HepG2 (cell line): Measurements from ENCODE around the gene NRG3.

Source experiments
- ARID3A ChIP-seq: IDR thresholded peaks from 2 replicates; pipeline ENCODE4 v1.6.1; 2012; ENCODE audit warnings: low read depth, low read length, improper control_type of control experiment
- CERS6 ChIP-seq: sonication (generic); formaldehyde crosslinking; IDR thresholded peaks from 2 replicates; pipeline ENCODE4 v1.5.0; 2020; ENCODE audit warnings: missing genetic modification reagents
- MAX ChIP-seq: IDR thresholded peaks from 2 replicates; pipeline ENCODE4 v1.6.1; 2012; ENCODE audit warnings: inconsistent platforms
- NFYB ChIP-seq: sonication (generic); formaldehyde crosslinking; IDR thresholded peaks from 2 replicates; pipeline ENCODE4 v1.4.0; 2020; ENCODE audit warnings: missing genetic modification reagents
- PAF1 ChIP-seq: IDR thresholded peaks from 2 replicates; pipeline ENCODE4 v1.6.1; 2016; ENCODE audit warnings: missing genetic modification reagents, missing compliant biosample characterization
- POLR2A ChIP-seq, 2 experiments: IDR thresholded peaks; 2 replicates each; pipeline ENCODE4 v1.6.1; 2011; ENCODE audit warnings: low read depth in 2 of 2, low read length in 2 of 2, mild to moderate bottlenecking in 1 of 2, moderate library complexity in 1 of 2; ENCODE audit not compliant: insufficient read depth in 1 of 2
- ZNF101 ChIP-seq: sonication (generic); formaldehyde crosslinking; IDR thresholded peaks from 2 replicates; pipeline ENCODE4 v1.4.0; 2020; ENCODE audit warnings: mild to moderate bottlenecking, low read depth, missing genetic modification reagents, borderline replicate concordance
- ZNF274 ChIP-seq: sonication (generic); formaldehyde crosslinking; IDR thresholded peaks from 2 replicates; pipeline ENCODE4 v1.5.1; 2020; ENCODE audit warnings: mild to moderate bottlenecking, missing genetic modification reagents
- ZNF562 ChIP-seq: sonication (generic); formaldehyde crosslinking; IDR thresholded peaks from 2 replicates; pipeline ENCODE4 v1.8.0; 2022; ENCODE audit warnings: missing genetic modification reagents, borderline replicate concordance

- TF ChIP-seq ZNF562 (CRISPR knock-in tag), result no peak
- TF ChIP-seq NFYB (CRISPR knock-in tag), result no peak
- TF ChIP-seq ARID3A, result no peak
- TF ChIP-seq CERS6 (CRISPR knock-in tag), result no peak
- TF ChIP-seq POLR2A (IDR thresholded peaks at IDR 0.05; ENCODE audit: insufficient read depth in 1 of 2, low read depth in 2 of 2, low read length in 2 of 2), result no peak
- no peak for TF ChIP-seq ZNF101 (CRISPR knock-in tag)
- TF ChIP-seq ZNF274 (CRISPR knock-in tag), result no peak
- TF ChIP-seq PAF1 (CRISPR knock-in tag), result no peak
- TF ChIP-seq MAX, result no peak
Observed at GRCh38 chr10:82160307-82160706, 285.3 kb downstream of the NRG3 start.
